Vagina (tissue), 2 donors: ENCODE measurements around the gene TEAD4. TPM values are rescaled to one million over a fixed set of nuclear protein-coding genes. Genes with fewer than 3 reads are reported as not detected.

Experiments
- DNase-seq, 2 donors: peaks; one replicate each; pipeline ENCODE4 v3.0.0-alpha.2; 2017; ENCODE audit errors: extremely low spot score in 2 of 2
- H3K27ac ChIP-seq: fragments of 200-600 bp; sonication (generic); one replicate; pipeline ENCODE4 v1.5.1; 2019
- H3K27me3 ChIP-seq: fragments of 200-600 bp; sonication (generic); one replicate; pipeline ENCODE4 v1.5.1; 2019
- H3K36me3 ChIP-seq, 2 donors: fragments of 200-600 bp; sonication (generic); one replicate each; pipeline ENCODE4 v1.5.1; 2017 to 2019
- H3K4me1 ChIP-seq: fragments of 200-600 bp; sonication (generic); one replicate; pipeline ENCODE4 v1.5.1; 2019
- H3K4me3 ChIP-seq, 2 donors: fragments of 200-600 bp; sonication (generic); 1 replicate in 1 of 2; 2 replicates in 1 of 2; pipeline ENCODE4 v1.5.1; 2016 to 2019
- H3K9me3 ChIP-seq: fragments of 200-600 bp; sonication (generic); one replicate; pipeline ENCODE4 v1.5.1; 2019
- POLR2A ChIP-seq, 2 donors: fragments of 450-650 bp; IDR thresholded peaks; one replicate each; pipeline ENCODE4 v1.6.1; 2017; ENCODE audit warnings: antibody characterized with exemption in 2 of 2, mild to moderate bottlenecking in 2 of 2, moderate library complexity in 2 of 2
- POLR2AphosphoS5 ChIP-seq, 2 donors: sonication (generic); formaldehyde crosslinking; IDR thresholded peaks; one replicate each; pipeline ENCODE4 v1.9.0; 2017; ENCODE audit warnings: antibody characterized with exemption in 2 of 2, mild to moderate bottlenecking in 2 of 2, low read depth in 1 of 2; ENCODE audit not compliant: insufficient read depth in 1 of 2
- intact Hi-C: fragments of 100-400 bp; cut with DNase I; formaldehyde crosslinking; loops from one replicate; pipeline ENCODE4 v1.15.1; 2023
- total RNA-seq: library from RNA; depleted of rRNA; stranded (reverse); fragments of >200 nt; gene quantifications from one replicate; pipeline ENCODE4 v1.2.3, GENCODE V29; 2016
- TF ChIP-seq, protein P1 (sequence below), 3 experiments: fragments of 450-650 bp in 2 of 3; fragments of 200-600 bp in 1 of 3; sonication (generic) in 1 of 3; IDR thresholded peaks; one replicate each; pipeline ENCODE4 v1.5.1; 2017 to 2019; ENCODE audit warnings: antibody characterized with exemption in 3 of 3, mild to moderate bottlenecking in 2 of 3, moderate library complexity in 2 of 3

TEAD4 gene
- total RNA-seq, 1 donor from 2014 or later, result 18.7 TPM

DNA sequence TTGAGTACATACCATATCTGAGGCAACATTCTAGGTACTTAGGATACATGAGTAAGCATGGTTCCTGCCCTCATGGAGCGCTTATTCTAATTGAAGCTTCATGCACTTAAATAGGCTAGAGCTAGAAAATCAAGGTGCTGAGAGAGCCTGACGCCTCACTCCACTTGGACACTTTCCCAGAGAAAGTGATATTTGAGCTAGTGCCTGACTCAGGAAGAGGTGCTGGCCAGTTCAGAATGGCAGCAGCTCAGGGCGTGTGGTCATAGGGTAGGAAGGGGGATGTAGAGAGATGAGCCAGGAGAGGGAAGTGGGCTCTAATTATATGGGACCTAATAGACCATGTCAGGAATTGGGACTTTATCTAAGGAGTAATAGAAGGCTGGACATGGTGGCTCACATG, 35.2 kb upstream of the TEAD4 start:
- Histone ChIP-seq H3K4me3 (no peak overlapping the region), H3K27ac (no peak overlapping the region), H3K36me3 (peaks cover 0 to 52% of the 10 kb centered on the region in 2 donors), H3K27me3 (no peaks in the 10 kb centered on the region), H3K9me3 (no peaks in the 10 kb centered on the region), H3K4me1 (no peaks in the 10 kb centered on the region)
- no peak for DNase-seq
- TF ChIP-seq POLR2A (IDR thresholded peaks at IDR 0.05) (no peak), POLR2AphosphoS5 (IDR thresholded peaks at IDR 0.05; ENCODE audit: insufficient read depth in 1 of 2, low read depth in 1 of 2) (no peak)
- TF ChIP-seq, protein P1, sequence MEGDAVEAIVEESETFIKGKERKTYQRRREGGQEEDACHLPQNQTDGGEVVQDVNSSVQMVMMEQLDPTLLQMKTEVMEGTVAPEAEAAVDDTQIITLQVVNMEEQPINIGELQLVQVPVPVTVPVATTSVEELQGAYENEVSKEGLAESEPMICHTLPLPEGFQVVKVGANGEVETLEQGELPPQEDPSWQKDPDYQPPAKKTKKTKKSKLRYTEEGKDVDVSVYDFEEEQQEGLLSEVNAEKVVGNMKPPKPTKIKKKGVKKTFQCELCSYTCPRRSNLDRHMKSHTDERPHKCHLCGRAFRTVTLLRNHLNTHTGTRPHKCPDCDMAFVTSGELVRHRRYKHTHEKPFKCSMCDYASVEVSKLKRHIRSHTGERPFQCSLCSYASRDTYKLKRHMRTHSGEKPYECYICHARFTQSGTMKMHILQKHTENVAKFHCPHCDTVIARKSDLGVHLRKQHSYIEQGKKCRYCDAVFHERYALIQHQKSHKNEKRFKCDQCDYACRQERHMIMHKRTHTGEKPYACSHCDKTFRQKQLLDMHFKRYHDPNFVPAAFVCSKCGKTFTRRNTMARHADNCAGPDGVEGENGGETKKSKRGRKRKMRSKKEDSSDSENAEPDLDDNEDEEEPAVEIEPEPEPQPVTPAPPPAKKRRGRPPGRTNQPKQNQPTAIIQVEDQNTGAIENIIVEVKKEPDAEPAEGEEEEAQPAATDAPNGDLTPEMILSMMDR (IDR thresholded peaks at IDR 0.05), result no peak
- intact Hi-C loops, result loop anchor here (10.0 kb wide), 1 partner anchor 1299 kb away; the partner anchor contains the start of gene WNT5B

DNA sequence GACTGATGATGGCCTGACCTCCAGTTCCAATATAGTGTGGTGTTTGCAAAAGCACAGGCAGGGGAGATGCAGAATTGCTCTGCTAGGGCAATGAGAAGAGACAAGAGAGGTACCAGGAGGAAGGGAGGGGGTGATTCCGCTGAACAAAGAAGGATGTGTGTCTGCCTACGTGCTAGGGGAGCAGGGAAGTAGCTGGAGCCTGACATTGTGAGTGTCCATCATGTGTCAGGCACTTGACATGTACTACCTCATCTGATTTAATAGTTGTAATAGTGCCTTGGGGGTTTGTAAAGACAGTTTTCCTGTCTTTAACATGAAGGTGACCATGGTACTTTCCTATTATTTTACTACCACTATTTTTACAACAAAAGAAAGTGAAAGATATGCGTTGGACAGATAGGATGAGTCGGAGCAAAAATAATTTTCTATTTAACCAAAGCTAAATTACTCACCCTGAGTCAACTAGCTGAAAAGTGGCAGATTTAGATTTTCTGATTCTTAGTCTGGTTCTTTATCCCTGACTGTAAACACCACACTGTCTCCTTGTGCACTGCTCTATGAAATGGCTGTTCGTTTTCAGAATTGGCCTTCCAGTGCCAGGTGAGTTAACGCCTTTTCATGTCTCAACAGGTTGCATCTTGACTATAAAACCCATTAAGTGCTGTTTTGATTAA, 33.7 kb upstream of the TEAD4 start:
- no peaks in the 10 kb centered on the region for H3K9me3 ChIP-seq
- H3K36me3 ChIP-seq, result peaks cover 0 to 53% of the 10 kb centered on the region in 2 donors
- H3K4me3 ChIP-seq, result no peak overlapping the region
- TF ChIP-seq, protein P1 (IDR thresholded peaks at IDR 0.05), result no peak
- TF ChIP-seq POLR2A (IDR thresholded peaks at IDR 0.05), result no peak
- no peak for TF ChIP-seq POLR2AphosphoS5 (IDR thresholded peaks at IDR 0.05; ENCODE audit: insufficient read depth in 1 of 2, low read depth in 1 of 2)
- DNase-seq, result no peak
- no peaks in the 10 kb centered on the region for H3K4me1 ChIP-seq
- intact Hi-C loops, result loop anchor here (10.0 kb wide), 1 partner anchor 1301 kb away; the partner anchor contains the start of gene WNT5B
- H3K27ac ChIP-seq, result no peak overlapping the region
- no peaks in the 10 kb centered on the region for H3K27me3 ChIP-seq

DNA sequence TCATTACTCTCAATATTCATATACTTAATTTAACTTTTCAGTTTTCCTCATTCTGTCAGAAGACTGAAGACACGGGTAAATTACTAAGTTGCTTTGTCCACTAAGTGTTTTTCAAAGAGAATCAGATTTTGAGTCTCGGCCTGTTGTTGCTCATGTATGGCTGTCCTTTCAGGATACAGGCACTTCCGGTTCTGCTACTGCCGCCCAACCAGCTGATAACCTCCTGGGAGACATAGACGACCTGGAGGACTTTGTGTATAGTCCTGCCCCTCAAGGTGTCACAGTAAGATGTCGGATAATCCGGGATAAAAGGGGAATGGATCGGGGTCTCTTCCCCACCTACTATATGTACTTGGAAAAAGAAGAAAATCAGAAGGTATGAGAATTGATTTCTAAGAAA, 28.3 kb upstream of the TEAD4 start:
- no peaks in the 10 kb centered on the region for H3K27me3 ChIP-seq
- intact Hi-C loops, result no loop called here
- TF ChIP-seq, protein P1 (IDR thresholded peaks at IDR 0.05), result no peak

DNA sequence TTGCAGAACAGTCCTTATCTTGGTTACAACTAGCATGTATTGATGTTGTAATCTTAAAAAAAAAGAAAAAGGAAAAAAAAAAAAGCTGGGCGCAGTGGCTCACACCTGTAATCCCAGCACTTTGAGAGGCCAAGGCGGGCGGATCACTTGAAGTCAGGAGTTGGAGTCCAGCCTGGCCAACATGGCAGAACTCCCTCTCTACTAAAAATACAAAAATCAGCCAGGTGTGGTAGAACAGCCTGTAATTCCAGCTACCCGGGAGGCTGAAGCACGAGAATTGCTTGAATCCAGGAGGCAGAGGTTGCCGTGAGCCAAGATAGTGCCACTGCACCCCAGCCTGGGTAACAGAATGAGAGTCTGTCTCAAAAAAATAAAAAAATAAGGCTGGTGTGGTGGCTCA, 25.6 kb upstream of the TEAD4 start:
- Histone ChIP-seq H3K27ac (no peak overlapping the region), H3K4me3 (no peak overlapping the region), H3K9me3 (no peaks in the 10 kb centered on the region), H3K4me1 (no peaks in the 10 kb centered on the region), H3K36me3 (peaks cover 3 to 73% of the 10 kb centered on the region in 2 donors), H3K27me3 (no peaks in the 10 kb centered on the region)
- intact Hi-C loops, result no loop called here
- TF ChIP-seq POLR2AphosphoS5 (IDR thresholded peaks at IDR 0.05; ENCODE audit: insufficient read depth in 1 of 2, low read depth in 1 of 2) (no peak), POLR2A (IDR thresholded peaks at IDR 0.05) (no peak)
- TF ChIP-seq, protein P1 (IDR thresholded peaks at IDR 0.05), result no peak
- no peak for DNase-seq

More for the DNA sequence above, 28.3 kb upstream of the TEAD4 start:
- Histone ChIP-seq H3K4me3 (no peak overlapping the region), H3K9me3 (no peaks in the 10 kb centered on the region), H3K27ac (no peak overlapping the region), H3K4me1 (no peaks in the 10 kb centered on the region), H3K36me3 (peaks cover 3 to 75% of the 10 kb centered on the region in 2 donors)
- no peak for DNase-seq

DNA sequence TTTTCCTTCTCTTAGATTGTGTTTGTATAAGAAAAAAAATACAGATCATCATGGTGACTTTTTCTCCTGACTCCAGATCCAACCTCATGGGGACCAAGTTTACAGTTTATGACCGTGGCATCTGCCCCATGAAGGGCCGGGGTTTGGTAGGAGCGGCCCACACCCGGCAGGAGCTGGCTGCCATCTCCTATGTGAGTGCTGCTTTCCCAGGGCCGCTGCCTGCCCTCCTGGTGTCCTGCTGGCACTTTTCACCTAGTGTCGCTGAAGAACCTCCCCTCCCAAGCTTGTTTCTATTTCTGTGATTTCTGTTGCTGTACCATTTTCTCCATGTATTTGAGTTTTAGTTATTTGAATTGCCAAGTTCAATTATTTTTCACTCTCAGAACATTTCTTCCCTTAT, 24.8 kb upstream of the TEAD4 start:
- intact Hi-C loops, result no loop called here
- Histone ChIP-seq H3K9me3 (no peaks in the 10 kb centered on the region), H3K27ac (no peak overlapping the region), H3K4me3 (no peak overlapping the region), H3K4me1 (no peaks in the 10 kb centered on the region), H3K27me3 (no peaks in the 10 kb centered on the region), H3K36me3 (peaks cover 3 to 75% of the 10 kb centered on the region in 2 donors)
- TF ChIP-seq POLR2AphosphoS5 (IDR thresholded peaks at IDR 0.05; ENCODE audit: insufficient read depth in 1 of 2, low read depth in 1 of 2), result no peak
- TF ChIP-seq, protein P1 (IDR thresholded peaks at IDR 0.05), result no peak
- TF ChIP-seq POLR2A (IDR thresholded peaks at IDR 0.05), result no peak
- DNase-seq, result no peak
